Spinal cord (tissue), 10 donors: ENCODE data around the gene MYOZ2. TPM values are rescaled to one million over a fixed set of nuclear protein-coding genes. Genes with fewer than 3 reads are reported as not detected.

Experiments used
- DNase-seq, 6 donors: peaks; one replicate each; pipeline versions ENCODE4 v3.0.0 to v3.0.0-alpha.2; 2013 to 2015; ENCODE audit warnings: low spot score in 6 of 6, low read depth in 4 of 6
- H3K27ac ChIP-seq: one replicate; pipeline ENCODE4 v1.5.1; 2013; ENCODE audit warnings: low read depth, low read length, control low read depth
- H3K27me3 ChIP-seq: one replicate; pipeline ENCODE4 v1.6.1; 2013; ENCODE audit warnings: low read length; ENCODE audit not compliant: control insufficient read depth, insufficient read depth
- H3K36me3 ChIP-seq: one replicate; pipeline ENCODE4 v1.6.1; 2013; ENCODE audit warnings: low read length; ENCODE audit not compliant: control insufficient read depth, insufficient read depth
- H3K4me1 ChIP-seq: one replicate; pipeline ENCODE4 v1.6.1; 2013; ENCODE audit warnings: low read length; ENCODE audit not compliant: control insufficient read depth, insufficient read depth
- H3K4me3 ChIP-seq: one replicate; pipeline ENCODE4 v1.5.1; 2013; ENCODE audit warnings: low read depth, low read length, control low read depth
- H3K9me3 ChIP-seq: one replicate; pipeline ENCODE4 v1.6.1; 2013; ENCODE audit warnings: low read length; ENCODE audit not compliant: control insufficient read depth, insufficient read depth
- WGBS: methylation state at CpG from one replicate; pipeline ENCODE4 v1.1.5; 2013; ENCODE audit warnings: missing lambda C conversion rate; ENCODE audit not compliant: insufficient coverage; 5-methylcytosine and 5-hydroxymethylcytosine counted together
- polyA plus RNA-seq, 2 donors: library from polyadenylated mRNA; unstranded; fragments of 120-200 nt; gene quantifications; one replicate each; pipeline ENCODE4 v1.2.1, GENCODE V29; 2013; ENCODE audit not compliant: insufficient read length in 2 of 2
- total RNA-seq, 2 donors: library from RNA; depleted of rRNA in 1 of 2; stranded (reverse); fragments of 120-200 nt in 1 of 2; fragments of >200 nt in 1 of 2; gene quantifications; one replicate each; pipeline versions ENCODE4 v1.2.3 to v1.2.4, GENCODE V29; 2013 to 2014
- donor health status: healthy.

Gene MYOZ2
- total and polyA plus RNA-seq, 4 donors, result 0.30 to 0.90 (median 0.49) TPM

GRCh38 chr4:119207051-119207450 lies 71.4 kb downstream of the MYOZ2 start:
- no CpG with 5 or more reads among the region's 1 CpG for WGBS
- DNase-seq, result no peak

DNA sequence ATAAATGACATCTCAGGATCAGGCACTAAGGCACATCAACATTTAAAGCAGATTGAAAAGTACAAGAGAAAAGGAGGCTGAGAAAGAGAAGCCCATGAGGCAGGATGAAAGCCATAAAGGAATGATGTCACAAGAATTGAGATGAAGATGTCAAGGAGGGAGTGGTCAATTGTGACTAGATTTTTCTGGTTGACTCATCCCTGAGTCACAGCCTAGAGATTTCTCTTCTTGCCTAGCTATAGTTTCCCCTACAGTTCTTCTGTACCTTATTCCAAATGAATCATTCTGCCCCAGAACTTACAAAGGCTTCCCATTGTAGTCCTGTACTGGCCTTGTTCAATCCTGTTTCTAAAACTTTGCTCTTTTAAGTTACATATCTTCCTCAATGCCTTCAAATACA lies 73.4 kb downstream of the MYOZ2 start:
- no peak overlapping the region for H3K27ac ChIP-seq
- no peaks in the 10 kb centered on the region for H3K36me3 ChIP-seq
- peaks cover 5% of the 10 kb centered on the region for H3K4me1 ChIP-seq
- H3K9me3 ChIP-seq, result no peaks in the 10 kb centered on the region
- H3K4me3 ChIP-seq, result no peak overlapping the region
- H3K27me3 ChIP-seq, result no peaks in the 10 kb centered on the region
- no peak for DNase-seq

More at GRCh38 chr4:119207051-119207450, 71.4 kb downstream of the MYOZ2 start:
- Histone ChIP-seq H3K4me1 (peaks cover 4% of the 10 kb centered on the region), H3K27ac (peak overlapping the region; percentile 1), H3K27me3 (no peaks in the 10 kb centered on the region), H3K9me3 (no peaks in the 10 kb centered on the region), H3K4me3 (no peak overlapping the region), H3K36me3 (no peaks in the 10 kb centered on the region)

- H3K27me3 ChIP-seq, result no peaks in the 10 kb centered on the region
- H3K27ac ChIP-seq, result no peak overlapping the region
- H3K9me3 ChIP-seq, result no peaks in the 10 kb centered on the region
- no peak for DNase-seq
- H3K4me3 ChIP-seq, result no peak overlapping the region
- H3K36me3 ChIP-seq, result no peaks in the 10 kb centered on the region
- H3K4me1 ChIP-seq, result peaks cover 3% of the 10 kb centered on the region
- WGBS, result no CpG with 5 or more reads among the region's 1 CpG
Observed at GRCh38 chr4:119209586-119209985, 74.0 kb downstream of the MYOZ2 start.

DNA sequence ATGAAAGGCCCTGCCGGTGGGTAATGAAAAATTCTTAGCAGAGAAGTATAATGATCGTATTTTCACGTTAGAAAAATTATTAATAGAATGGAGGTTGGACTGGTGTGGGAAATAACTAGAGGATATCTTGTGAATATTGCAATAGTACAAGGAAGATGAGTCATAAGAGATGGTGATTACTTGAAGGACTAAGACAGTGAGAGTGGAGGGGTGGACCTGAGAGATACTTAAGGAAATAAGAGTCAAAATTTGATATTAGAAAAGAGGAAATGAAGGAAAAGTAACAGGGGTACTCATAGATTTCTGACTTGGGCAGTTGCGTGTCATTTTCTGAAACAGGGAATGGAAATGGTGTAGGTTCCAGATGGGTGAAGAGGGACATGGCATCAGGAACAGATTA lies 75.1 kb downstream of the MYOZ2 start:
- no peak for DNase-seq
- Histone ChIP-seq H3K27ac (no peak overlapping the region), H3K4me3 (no peak overlapping the region), H3K4me1 (peaks cover 3% of the 10 kb centered on the region), H3K36me3 (no peaks in the 10 kb centered on the region), H3K9me3 (no peaks in the 10 kb centered on the region), H3K27me3 (no peaks in the 10 kb centered on the region)
- WGBS, result 93% methylated on average over 4 of the region's 4 CpGs

DNA sequence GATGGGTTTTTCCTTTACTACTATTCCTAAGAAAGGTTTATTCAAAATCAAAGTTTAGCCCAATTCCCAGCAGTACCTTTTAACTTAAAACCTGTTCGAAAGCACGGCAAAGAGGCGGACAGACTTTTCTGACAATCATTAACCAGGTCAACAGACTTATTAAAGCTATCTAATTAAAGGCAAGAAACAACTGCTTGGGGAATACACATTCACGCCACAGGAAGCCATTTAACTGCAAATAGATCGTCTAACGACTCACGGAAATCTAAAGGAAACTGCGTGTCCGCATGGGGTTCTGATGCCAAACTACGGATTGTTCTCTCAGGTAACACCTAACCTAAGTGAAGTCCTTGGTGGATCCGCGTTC lies 76.2 kb downstream of the MYOZ2 start:
- no peak for DNase-seq
- Histone ChIP-seq H3K36me3 (no peaks in the 10 kb centered on the region), H3K4me3 (peak overlapping the region; percentile 92), H3K4me1 (peaks cover 3% of the 10 kb centered on the region), H3K27me3 (no peaks in the 10 kb centered on the region), H3K9me3 (no peaks in the 10 kb centered on the region), H3K27ac (peak overlapping the region; percentile 96)
- 1% methylated on average over 12 of the region's 12 CpGs for WGBS

GRCh38 chr4:119212234-119212963 lies 76.8 kb downstream of the MYOZ2 start, which contains the start of gene USP53:
Gene USP53, plus strand, starts transcription at chr4:119212713. Its CDS starts 27,047 bp downstream, at chr4:119239760.
- under 1% methylated on average over 55 of the region's 55 CpGs for WGBS
- H3K4me1 ChIP-seq, result peaks cover 3% of the 10 kb centered on the region
- no peaks in the 10 kb centered on the region for H3K9me3 ChIP-seq
- H3K36me3 ChIP-seq, result no peaks in the 10 kb centered on the region
- DNase-seq, result peak; percentile 83 to 98 (median 89)
- no peaks in the 10 kb centered on the region for H3K27me3 ChIP-seq
- H3K4me3 ChIP-seq, result peak within 1 kb of the TSS; percentile 92
- H3K27ac ChIP-seq, result peak within 1 kb of the TSS; percentile 96

- DNase-seq, result peak; percentile 24 to 81 (median 41)
- no peaks in the 10 kb centered on the region for H3K27me3 ChIP-seq
- H3K27ac ChIP-seq, result peak overlapping the region; percentile 96
- 1% methylated on average over 22 of the region's 24 CpGs for WGBS
- peak overlapping the region; percentile 92 for H3K4me3 ChIP-seq
- peaks cover 3% of the 10 kb centered on the region for H3K4me1 ChIP-seq
- H3K36me3 ChIP-seq, result no peaks in the 10 kb centered on the region
- H3K9me3 ChIP-seq, result no peaks in the 10 kb centered on the region
Observed at GRCh38 chr4:119212964-119213606, 77.5 kb downstream of the MYOZ2 start.

DNA sequence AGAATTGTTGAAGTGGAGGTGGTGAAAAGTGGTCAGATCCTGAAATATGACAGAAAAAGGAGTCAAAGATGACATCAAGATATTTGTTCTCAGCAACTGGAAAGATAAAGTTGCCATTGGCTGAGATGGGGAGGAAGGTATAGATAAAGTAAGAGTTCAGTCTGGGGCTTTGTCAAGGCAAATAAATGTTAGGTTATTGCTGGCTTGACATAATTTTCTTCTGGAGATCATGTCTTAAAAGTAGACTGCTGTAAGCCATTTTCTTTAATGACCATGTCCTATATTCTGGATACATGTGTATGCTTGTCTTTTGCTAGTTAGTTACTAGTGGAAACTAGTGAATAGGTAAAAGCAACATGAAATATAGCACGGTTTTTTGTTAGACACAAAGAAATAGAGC lies 82.5 kb downstream of the MYOZ2 start:
- H3K36me3 ChIP-seq, result no peaks in the 10 kb centered on the region

DNA sequence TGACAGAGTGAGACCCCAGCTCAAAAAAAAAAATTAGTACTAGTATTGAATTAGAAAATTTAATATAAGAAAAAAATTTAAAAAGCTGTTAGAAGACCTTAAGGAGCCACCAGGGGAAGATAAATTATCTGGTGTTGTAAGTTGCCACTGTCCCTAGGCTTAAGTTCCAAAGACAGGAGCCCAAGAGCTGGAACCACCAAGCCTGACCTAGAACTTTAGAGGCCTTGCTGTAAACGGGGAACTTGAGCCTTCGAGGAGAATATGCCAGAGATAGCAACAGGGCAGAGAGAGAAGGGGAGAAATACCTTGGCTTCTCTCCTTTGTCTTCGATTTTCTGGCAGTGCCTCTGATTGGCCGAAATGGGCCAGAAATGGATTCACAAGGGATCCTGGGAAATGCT lies 85.8 kb downstream of the MYOZ2 start:
- Histone ChIP-seq H3K27ac (no peak overlapping the region), H3K27me3 (no peaks in the 10 kb centered on the region), H3K36me3 (no peaks in the 10 kb centered on the region), H3K4me1 (no peaks in the 10 kb centered on the region), H3K4me3 (no peak overlapping the region), H3K9me3 (peaks cover 2% of the 10 kb centered on the region)
- DNase-seq, result no peak
- WGBS, result 67% methylated on average over 3 of the region's 4 CpGs

More for the DNA sequence above, 82.5 kb downstream of the MYOZ2 start:
- H3K9me3 ChIP-seq, result no peaks in the 10 kb centered on the region
- no peak overlapping the region for H3K4me3 ChIP-seq
- H3K4me1 ChIP-seq, result peaks cover 3% of the 10 kb centered on the region
- no peaks in the 10 kb centered on the region for H3K27me3 ChIP-seq
- DNase-seq, result no peak
- no CpG with 5 or more reads among the region's 1 CpG for WGBS
- no peak overlapping the region for H3K27ac ChIP-seq

DNA sequence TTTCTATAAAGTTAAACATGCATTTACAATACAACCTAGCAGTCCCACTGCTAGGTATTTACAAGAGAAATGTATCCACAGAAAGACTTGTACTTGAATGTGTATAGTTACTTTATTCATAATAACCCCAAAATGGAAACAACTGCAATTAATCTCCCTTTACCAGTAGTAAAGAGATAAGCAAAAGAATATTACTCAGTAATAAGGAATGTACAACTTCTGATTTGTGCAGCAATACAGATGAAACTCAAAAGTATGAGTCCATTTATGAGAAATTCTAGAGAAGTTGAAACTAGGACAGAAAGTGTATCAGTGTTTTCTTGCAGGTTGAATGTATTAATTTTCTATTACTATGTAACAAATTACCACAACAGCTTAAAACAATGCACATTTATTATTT lies 92.1 kb downstream of the MYOZ2 start:
- Histone ChIP-seq H3K27ac (no peak overlapping the region), H3K4me3 (no peak overlapping the region), H3K27me3 (no peaks in the 10 kb centered on the region), H3K36me3 (no peaks in the 10 kb centered on the region), H3K4me1 (no peaks in the 10 kb centered on the region), H3K9me3 (peaks cover 2% of the 10 kb centered on the region)
- no peak for DNase-seq
